ENCODE measurements around the gene TBL1XR1.

TBL1XR1 gene

GRCh38 chr3:177197041-177197726 lies at the start of gene TBL1XR1:
Gene TBL1XR1 (minus strand): TSS chr3:177197482. CDS start chr3:177064977, 132,505 bp downstream.
- peak; percentile 88 for DNase-seq (ENCODE audit: low spot score)

- no peak for DNase-seq (ENCODE audit: low spot score)
Measured at GRCh38 chr3:177245250-177245649, 48.0 kb upstream of the TBL1XR1 start.

- no peak for DNase-seq (ENCODE audit: low spot score)
Measured at GRCh38 chr3:177244606-177245005, 47.3 kb upstream of the TBL1XR1 start.

- no peak for DNase-seq (ENCODE audit: low spot score)
Measured at GRCh38 chr3:177238686-177239216, 41.5 kb upstream of the TBL1XR1 start.

- DNase-seq (ENCODE audit: low spot score), result no peak
Measured at GRCh38 chr3:177237206-177237605, 39.9 kb upstream of the TBL1XR1 start.

GRCh38 chr3:177236704-177237103 lies 39.4 kb upstream of the TBL1XR1 start:
- no peak for DNase-seq (ENCODE audit: low spot score)

GRCh38 chr3:177234121-177234520 lies 36.8 kb upstream of the TBL1XR1 start:
- no peak for DNase-seq (ENCODE audit: low spot score)

GRCh38 chr3:177231242-177231641 lies 34.0 kb upstream of the TBL1XR1 start:
- DNase-seq (ENCODE audit: low spot score), result no peak

- no peak for DNase-seq (ENCODE audit: low spot score)
Measured at GRCh38 chr3:177230641-177231040, 33.4 kb upstream of the TBL1XR1 start.

- DNase-seq (ENCODE audit: low spot score), result no peak
Measured at GRCh38 chr3:177229791-177230190, 32.5 kb upstream of the TBL1XR1 start.

GRCh38 chr3:177228601-177229190 lies 31.4 kb upstream of the TBL1XR1 start:
- DNase-seq (ENCODE audit: low spot score), result no peak

GRCh38 chr3:177224414-177224813 lies 27.1 kb upstream of the TBL1XR1 start:
- DNase-seq (ENCODE audit: low spot score), result no peak

- no peak for DNase-seq (ENCODE audit: low spot score)
Measured at GRCh38 chr3:177221744-177222143, 24.5 kb upstream of the TBL1XR1 start.

- no peak for DNase-seq (ENCODE audit: low spot score)
Measured at GRCh38 chr3:177220136-177220974, 23.1 kb upstream of the TBL1XR1 start.

- DNase-seq (ENCODE audit: low spot score), result no peak
Measured at GRCh38 chr3:177213801-177214535, 16.7 kb upstream of the TBL1XR1 start.

- DNase-seq (ENCODE audit: low spot score), result no peak
Measured at GRCh38 chr3:177212756-177213155, 15.5 kb upstream of the TBL1XR1 start.

GRCh38 chr3:177212278-177212610 lies 15.0 kb upstream of the TBL1XR1 start:
- no peak for DNase-seq (ENCODE audit: low spot score)

GRCh38 chr3:177211503-177212277 lies 14.4 kb upstream of the TBL1XR1 start:
- no peak for DNase-seq (ENCODE audit: low spot score)

- no peak for DNase-seq (ENCODE audit: low spot score)
Measured at GRCh38 chr3:177210744-177211502, 13.6 kb upstream of the TBL1XR1 start.

GRCh38 chr3:177209509-177209908 lies 12.2 kb upstream of the TBL1XR1 start:
- no peak for DNase-seq (ENCODE audit: low spot score)

GRCh38 chr3:177208781-177209180 lies 11.5 kb upstream of the TBL1XR1 start:
- DNase-seq (ENCODE audit: low spot score), result no peak
